ENCODE measurements around the gene PCDHA1.
A peak's percentile ranks its signal among the peaks of the same experiment; 100 is the strongest.
"Not testable (repeated sequence)": the region's sequence is repeated elsewhere in the genome, so short reads cannot be mapped to it uniquely, and the experiment has no call there.

Gene PCDHA1

DNA sequence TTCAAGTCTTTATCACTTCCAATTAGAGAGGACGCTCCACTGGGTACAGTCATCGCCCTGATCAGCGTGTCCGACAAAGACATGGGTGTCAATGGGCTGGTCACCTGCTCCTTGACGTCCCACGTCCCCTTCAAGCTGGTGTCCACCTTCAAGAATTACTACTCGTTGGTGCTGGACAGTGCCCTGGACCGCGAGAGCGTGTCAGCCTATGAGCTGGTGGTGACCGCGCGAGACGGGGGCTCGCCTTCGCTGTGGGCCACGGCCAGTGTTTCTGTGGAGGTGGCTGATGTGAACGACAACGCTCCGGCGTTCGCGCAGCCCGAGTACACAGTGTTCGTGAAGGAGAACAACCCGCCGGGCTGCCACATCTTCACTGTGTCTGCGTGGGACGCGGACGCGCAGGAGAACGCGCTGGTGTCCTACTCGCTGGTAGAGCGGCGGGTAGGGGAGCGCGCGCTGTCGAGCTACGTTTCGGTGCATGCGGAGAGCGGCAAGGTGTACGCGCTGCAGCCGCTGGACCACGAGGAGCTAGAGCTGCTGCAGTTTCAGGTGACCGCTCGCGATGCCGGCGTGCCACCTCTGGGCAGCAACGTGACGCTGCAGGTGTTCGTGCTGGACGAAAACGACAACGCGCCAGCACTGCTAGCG, 22.4 kb downstream of the PCDHA1 start:
- not testable (repeated sequence) for DNase-seq (ENCODE audit: low spot score)

DNA sequence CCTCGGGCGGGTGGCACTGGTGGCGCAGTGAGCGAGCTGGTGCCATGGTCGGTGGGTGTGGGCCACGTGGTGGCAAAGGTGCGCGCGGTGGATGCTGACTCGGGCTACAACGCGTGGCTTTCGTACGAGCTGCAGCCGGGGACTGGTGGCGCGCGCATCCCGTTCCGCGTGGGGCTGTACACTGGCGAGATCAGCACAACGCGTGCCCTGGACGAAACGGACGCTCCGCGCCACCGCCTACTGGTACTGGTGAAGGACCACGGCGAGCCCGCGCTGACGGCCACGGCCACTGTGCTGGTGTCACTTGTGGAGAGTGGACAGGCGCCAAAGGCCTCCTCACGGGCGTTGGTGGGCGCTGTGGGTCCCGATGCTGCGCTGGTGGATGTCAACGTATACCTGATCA, 22.9 kb downstream of the PCDHA1 start:
- DNase-seq (ENCODE audit: low spot score), result no peak

DNA sequence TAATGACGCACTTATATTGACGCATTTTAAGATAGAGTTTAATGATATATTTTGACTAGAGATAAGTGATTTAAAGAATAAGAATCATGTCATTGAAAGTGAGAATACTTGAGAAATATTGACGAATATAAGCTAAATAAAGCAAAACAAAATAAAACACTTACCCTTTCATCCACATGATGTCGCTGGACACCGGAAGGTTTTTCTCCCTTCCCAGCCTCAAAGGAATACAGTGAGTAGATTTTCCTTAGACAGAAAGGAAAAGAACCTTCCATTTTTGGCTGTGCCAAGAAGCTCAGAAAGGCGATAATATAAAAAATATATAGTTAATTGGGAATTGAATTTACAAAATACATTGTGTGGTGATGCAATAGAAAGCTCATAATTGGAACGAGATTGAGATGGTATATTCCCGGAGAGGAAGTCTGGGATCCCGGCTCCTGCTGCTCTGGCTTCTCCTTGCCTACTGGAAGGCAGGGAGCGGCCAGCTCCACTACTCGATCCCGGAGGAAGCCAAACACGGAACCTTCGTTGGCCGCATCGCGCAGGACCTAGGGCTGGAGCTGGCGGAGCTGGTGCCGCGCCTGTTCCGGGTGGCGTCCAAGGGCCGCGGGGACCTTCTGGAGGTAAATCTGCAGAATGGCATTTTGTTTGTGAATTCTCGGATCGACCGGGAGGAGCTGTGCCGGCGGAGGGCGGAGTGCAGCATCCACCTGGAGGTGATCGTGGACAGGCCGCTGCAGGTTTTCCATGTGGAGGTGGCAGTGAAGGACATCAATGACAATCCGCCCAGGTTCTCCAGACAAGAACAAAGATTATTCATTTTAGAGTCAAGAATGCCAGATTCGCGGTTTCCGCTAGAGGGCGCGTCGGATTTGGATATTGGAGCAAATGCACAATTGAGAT, 35.7 kb downstream of the PCDHA1 start, which contains the start of gene PCDHA5:
PCDHA5 (plus strand) TSS at position 239 of the 906 bp plus-strand sequence.
- DNase-seq (ENCODE audit: low spot score), result peak; percentile 19

DNA sequence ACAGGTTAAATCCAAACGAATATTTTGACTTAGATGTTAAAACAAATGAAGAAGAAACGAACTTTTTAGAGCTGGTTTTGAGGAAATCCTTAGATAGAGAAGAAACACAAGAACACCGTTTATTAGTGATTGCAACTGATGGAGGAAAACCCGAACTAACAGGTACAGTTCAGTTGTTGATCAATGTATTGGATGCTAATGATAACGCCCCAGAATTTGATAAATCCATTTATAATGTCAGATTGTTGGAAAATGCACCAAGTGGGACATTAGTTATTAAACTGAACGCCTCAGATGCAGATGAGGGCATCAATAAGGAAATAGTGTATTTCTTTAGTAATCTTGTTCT, 36.3 kb downstream of the PCDHA1 start:
- DNase-seq (ENCODE audit: low spot score), result no peak

DNA sequence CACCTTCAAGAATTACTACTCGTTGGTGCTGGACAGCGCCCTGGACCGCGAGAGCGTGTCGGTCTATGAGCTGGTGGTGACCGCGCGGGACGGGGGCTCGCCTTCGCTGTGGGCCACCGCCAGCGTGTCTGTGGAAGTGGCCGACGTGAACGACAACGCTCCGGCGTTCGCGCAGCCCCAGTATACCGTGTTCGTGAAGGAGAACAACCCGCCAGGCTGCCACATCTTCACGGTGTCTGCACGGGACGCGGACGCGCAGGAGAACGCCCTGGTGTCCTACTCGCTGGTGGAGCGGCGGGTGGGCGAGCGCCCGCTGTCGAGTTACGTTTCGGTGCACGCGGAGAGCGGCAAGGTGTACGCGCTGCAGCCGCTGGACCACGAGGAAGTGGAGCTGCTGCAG, 37.0 kb downstream of the PCDHA1 start:
- DNase-seq (ENCODE audit: low spot score), result not testable (repeated sequence)

DNA sequence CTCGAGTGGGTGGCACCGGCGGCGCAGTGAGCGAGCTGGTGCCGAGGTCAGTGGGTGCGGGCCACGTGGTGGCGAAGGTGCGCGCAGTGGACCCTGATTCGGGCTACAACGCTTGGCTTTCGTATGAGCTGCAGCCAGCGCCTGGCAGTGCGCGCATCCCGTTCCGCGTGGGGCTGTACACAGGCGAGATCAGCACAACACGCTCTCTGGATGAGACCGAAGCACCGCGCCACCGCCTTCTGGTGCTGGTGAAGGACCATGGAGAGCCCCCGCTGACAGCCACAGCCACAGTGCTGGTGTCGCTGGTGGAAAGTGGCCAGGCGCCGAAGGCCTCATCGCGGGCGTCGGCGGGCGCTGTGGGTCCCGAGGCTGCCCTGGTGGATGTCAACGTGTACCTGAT, 37.5 kb downstream of the PCDHA1 start:
- DNase-seq (ENCODE audit: low spot score), result no peak

DNA sequence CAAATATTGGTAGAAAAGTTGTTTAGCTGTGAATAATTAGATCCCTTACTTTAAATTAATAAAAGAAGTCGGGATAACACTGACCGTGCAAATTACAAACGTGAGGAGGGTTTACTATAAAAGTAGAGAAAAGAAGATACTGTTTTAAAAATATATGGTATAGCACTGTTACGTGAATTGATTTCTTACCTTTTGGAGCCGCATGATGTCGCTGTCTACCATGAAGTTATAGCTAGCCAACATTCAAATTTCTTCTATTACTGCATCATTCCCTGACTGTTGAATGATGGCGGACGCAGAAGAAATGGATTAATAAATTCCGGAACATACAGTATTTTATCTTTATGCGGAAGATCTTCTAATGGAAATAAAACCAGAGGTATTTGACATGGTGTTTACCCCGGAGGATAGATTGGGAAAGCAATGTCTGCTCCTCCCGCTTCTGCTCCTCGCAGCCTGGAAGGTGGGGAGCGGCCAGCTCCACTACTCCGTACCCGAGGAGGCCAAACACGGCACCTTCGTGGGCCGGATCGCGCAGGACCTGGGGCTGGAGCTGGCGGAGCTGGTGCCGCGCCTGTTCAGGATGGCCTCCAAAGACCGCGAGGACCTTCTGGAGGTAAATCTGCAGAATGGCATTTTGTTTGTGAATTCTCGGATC, 41.9 kb downstream of the PCDHA1 start, which contains the start of gene PCDHA6:
PCDHA6 (plus strand) TSS at position 257 of the 658 bp plus-strand sequence; CDS start at position 389, 132 bp downstream.
- no peak for DNase-seq (ENCODE audit: low spot score)

DNA sequence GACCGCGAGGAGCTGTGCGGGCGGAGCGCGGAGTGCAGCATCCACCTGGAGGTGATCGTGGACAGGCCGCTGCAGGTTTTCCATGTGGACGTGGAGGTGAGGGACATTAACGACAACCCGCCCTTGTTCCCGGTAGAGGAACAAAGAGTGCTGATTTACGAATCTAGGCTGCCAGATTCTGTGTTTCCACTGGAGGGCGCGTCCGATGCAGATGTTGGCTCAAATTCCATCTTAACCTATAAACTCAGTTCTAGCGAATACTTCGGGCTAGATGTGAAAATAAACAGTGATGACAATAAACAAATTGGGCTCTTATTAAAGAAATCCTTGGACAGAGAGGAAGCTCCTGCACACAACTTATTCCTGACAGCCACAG, 42.4 kb downstream of the PCDHA1 start:
- no peak for DNase-seq (ENCODE audit: low spot score)

DNA sequence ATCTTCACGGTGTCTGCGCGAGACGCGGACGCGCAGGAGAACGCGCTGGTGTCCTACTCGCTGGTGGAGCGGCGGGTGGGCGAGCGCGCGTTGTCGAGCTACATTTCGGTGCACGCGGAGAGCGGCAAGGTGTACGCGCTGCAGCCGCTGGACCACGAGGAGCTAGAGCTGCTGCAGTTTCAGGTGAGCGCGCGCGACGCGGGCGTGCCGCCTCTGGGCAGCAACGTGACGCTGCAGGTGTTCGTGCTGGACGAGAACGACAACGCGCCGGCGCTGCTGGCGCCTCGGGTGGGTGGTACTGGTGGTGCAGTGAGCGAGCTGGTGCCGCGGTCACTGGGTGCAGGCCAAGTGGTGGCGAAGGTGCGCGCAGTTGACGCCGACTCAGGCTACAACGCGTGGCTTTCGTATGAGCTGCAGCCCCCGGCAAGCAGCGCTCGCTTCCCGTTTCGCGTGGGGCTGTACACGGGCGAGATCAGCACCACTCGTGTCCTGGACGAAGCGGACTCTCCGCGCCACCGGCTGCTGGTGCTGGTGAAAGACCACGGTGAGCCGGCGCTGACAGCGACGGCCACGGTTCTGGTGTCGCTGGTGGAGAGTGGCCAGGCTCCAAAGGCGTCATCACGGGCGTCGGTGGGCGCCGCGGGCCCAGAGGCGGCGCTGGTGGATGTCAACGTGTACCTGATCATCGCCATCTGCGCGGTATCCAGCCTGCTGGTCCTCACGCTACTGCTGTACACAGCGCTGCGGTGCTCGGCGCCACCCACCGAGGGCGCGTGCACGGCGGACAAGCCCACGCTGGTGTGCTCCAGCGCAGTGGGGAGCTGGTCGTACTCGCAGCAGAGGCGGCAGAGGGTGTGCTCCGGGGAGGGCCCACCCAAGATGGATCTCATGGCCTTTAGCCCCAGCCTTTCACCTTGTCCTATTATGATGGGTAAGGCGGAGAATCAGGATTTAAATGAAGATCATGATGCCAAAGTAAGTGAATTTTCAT, 43.9 kb downstream of the PCDHA1 start:
- DNase-seq (ENCODE audit: low spot score), result not testable (repeated sequence)

DNA sequence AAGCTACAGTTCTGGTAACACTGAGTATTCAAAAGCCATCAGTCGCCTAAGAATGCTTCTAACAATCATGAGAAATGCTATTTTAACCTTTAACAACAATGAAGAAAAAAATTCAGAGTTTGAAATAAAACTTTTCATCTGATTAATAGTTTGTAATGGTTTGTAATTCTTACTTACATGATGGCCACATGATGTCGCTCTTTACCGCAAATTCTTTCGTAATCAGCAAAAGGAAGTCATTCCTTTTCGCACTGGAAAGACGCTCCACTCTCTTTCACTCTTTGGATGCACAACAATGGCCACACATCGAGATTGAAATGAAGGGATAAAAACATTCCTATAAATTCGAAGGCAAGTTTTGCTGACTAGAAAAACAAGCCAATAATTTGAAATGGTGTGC, 48.1 kb downstream of the PCDHA1 start, which contains the start of gene PCDHA7:
PCDHA7 (plus strand) TSS at position 277 of the 400 bp plus-strand sequence; CDS start at position 392, 115 bp downstream.
- peak; percentile 40 for DNase-seq (ENCODE audit: low spot score)

DNA sequence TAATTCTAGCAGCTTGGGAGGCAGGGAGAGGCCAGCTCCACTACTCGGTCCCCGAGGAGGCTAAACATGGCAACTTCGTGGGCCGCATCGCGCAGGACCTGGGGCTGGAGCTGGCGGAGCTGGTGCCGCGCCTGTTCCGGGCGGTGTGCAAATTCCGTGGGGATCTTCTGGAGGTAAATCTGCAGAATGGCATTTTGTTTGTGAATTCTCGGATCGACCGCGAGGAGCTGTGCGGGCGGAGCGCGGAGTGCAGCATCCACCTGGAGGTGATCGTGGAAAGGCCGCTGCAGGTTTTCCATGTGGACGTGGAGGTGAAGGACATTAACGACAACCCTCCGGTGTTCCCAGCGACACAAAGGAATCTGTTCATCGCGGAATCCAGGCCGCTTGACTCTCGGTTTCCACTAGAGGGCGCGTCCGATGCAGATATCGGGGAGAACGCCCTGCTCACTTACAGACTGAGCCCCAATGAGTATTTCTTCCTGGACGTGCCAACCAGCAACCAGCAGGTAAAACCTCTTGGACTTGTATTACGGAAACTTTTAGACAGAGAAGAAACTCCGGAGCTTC, 48.6 kb downstream of the PCDHA1 start:
- not testable (repeated sequence) for DNase-seq (ENCODE audit: low spot score)

DNA sequence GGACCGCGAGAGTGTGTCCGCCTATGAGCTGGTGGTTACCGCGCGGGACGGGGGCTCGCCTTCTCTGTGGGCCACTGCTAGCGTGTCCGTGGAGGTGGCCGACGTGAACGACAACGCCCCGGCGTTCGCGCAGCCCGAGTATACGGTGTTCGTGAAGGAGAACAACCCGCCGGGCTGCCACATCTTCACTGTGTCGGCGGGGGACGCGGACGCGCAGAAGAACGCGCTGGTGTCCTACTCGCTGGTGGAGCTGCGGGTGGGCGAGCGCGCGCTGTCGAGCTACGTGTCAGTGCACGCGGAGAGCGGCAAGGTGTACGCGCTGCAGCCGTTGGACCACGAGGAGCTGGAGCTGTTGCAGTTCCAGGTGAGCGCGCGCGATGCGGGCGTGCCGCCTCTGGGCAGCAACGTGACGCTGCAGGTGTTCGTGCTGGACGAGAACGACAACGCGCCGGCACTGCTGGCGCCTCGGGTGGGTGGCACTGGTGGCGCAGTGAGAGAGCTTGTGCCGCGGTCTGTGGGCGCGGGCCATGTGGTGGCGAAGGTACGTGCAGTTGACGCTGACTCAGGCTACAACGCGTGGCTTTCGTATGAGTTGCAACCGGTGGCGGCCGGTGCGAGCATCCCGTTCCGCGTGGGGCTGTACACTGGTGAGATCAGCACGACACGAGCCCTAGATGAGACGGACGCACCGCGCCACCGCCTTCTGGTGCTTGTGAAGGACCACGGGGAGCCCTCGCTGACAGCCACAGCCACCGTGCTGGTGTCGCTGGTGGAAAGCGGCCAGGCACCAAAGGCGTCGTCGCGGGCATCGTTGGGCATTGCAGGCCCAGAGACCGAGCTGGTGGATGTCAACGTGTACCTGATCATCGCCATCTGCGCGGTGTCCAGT, 49.9 kb downstream of the PCDHA1 start:
- no peak for DNase-seq (ENCODE audit: low spot score)

DNA sequence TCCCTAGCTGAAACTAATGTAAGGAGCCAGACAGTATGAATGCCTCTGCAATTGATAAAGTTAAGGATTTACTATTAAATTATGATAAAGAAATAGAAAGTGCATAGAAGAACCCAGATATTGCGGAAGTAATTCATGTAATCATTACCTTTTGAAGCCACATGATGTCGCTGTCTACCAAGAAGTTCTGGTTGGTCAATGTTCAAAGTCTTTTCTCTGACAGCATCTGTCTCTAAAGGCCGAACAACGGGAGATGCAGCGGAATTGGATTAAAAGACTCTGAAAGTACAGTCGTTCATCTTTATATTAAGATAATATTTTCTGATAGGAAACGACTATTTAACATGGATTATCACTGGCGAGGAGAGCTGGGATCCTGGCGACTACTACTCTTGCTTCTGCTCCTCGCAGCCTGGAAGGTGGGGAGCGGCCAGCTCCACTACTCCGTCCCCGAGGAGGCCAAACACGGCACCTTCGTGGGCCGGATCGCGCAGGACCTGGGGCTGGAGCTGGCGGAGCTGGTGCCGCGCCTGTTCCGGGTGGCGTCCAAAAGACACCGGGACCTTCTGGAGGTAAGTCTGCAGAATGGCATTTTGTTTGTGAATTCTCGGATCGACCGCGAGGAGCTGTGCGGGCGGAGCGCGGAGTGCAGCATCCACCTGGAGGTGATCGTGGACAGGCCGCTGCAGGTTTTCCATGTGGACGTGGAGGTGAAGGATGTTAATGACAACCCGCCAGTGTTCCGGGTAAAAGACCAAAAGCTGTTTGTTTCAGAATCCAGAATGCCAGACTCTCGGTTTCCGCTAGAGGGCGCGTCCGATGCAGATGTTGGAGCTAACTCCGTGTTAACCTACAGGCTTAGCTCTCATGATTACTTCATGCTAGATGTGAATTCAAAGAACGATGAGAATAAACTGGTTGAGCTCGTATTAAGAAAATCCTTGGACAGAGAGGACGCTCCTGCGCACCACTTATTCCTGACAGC, 55.3 kb downstream of the PCDHA1 start, which contains the start of gene PCDHA8:
PCDHA8 (plus strand) TSS at position 210 of the 985 bp plus-strand sequence; CDS start at position 345, 135 bp downstream.
- peak; percentile 21 for DNase-seq (ENCODE audit: low spot score)

DNA sequence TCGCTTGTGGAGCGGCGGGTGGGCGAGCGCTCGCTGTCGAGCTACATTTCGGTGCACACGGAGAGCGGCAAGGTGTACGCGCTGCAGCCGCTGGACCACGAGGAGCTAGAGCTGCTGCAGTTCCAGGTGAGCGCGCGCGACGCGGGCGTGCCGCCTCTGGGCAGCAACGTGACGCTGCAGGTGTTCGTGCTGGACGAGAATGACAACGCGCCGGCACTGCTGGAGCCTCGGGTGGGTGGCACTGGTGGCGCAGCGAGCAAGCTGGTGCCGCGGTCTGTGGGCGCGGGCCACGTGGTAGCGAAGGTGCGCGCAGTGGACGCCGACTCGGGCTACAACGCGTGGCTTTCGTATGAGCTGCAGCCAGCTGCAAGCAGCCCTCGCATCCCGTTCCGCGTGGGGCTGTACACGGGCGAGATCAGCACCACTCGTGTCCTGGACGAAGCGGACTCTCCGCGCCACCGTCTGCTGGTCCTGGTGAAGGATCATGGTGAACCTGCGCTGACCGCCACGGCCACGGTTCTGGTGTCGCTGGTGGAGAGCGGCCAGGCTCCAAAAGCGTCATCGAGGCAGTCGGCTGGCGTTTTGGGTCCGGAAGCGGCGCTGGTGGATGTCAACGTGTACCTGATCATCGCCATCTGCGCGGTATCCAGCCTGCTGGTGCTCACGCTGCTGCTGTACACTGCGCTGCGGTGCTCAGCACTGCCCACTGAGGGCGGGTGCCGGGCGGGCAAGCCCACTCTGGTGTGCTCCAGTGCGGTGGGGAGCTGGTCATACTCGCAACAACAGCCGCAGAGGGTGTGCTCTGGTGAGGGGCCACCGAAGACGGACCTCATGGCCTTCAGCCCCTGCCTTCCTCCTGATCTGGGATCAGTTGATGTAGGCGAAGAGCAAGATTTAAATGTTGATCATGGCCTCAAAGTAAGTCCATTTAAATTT, 57.1 kb downstream of the PCDHA1 start:
- no peak for DNase-seq (ENCODE audit: low spot score)

DNA sequence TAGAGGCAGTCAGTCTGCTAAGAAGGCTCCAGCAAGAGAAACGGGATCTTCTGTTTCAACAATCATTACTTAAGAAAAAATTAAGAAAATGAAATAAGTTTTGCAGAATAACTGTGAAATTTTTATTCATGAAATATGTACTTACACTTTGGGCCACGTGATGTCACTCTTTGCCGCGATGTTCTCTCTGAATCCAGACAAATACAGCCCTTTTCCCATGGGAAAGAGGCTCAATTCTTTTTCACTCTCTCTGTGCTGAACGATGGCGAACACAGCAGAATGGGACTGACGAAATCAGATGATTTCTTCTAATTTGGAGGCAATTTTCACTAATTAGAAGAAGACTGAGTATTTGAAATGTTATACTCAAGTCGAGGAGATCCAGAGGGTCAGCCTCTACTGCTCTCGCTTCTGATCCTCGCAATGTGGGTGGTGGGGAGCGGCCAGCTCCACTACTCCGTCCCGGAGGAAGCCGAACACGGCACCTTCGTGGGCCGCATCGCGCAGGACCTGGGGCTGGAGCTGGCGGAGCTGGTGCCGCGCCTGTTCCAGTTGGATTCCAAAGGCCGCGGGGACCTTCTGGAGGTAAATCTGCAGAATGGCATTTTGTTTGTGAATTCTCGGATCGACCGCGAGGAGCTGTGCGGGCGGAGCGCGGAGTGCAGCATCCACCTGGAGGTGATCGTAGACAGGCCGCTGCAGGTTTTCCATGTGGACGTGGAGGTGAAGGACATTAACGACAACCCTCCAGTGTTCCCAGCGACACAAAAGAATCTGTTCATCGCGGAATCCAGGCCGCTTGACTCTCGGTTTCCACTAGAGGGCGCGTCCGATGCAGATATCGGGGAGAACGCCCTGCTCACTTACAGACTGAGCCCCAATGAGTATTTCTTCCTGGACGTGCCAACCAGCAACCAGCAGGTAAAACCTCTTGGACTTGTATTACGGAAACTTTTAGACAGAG, 62.5 kb downstream of the PCDHA1 start, which contains the start of gene PCDHA9:
PCDHA9 (plus strand) TSS at position 244 of the 964 bp plus-strand sequence; CDS start at position 358, 114 bp downstream.
- not testable (repeated sequence) for DNase-seq (ENCODE audit: low spot score)
